Putamen (tissue), 1 donor: ENCODE results near the gene IBTK.
"Not testable (repeated sequence)": the region's sequence is repeated elsewhere in the genome, so short reads cannot be mapped to it uniquely, and the experiment has no call there.

Source experiments
- DNase-seq: peaks from one replicate; pipeline ENCODE4 v3.0.0-alpha.2; 2016; ENCODE audit warnings: low spot score

The IBTK gene

GRCh38 chr6:82246370-82246769, 1.2 kb downstream of the IBTK start:
- no peak for DNase-seq

GRCh38 chr6:82245376-82245775, 2.2 kb downstream of the IBTK start:
- DNase-seq, result no peak

- DNase-seq, result no peak
Observed at GRCh38 chr6:82243884-82244283, 3.7 kb downstream of the IBTK start.

- DNase-seq, result no peak
Observed at GRCh38 chr6:82240186-82240585, 7.4 kb downstream of the IBTK start.

- no peak for DNase-seq
Observed at GRCh38 chr6:82239597-82239996, 7.9 kb downstream of the IBTK start.

- no peak for DNase-seq
Observed at GRCh38 chr6:82237013-82237412, 10.5 kb downstream of the IBTK start.

- no peak for DNase-seq
Observed at GRCh38 chr6:82227770-82228169, 19.8 kb downstream of the IBTK start.

GRCh38 chr6:82220167-82220566, 27.4 kb downstream of the IBTK start:
- no peak for DNase-seq

- DNase-seq, result peak; percentile 34
Observed at GRCh38 chr6:82217018-82217586, 30.4 kb downstream of the IBTK start.

- no peak for DNase-seq
Observed at GRCh38 chr6:82216549-82216948, 31.0 kb downstream of the IBTK start.

- no peak for DNase-seq
Observed at GRCh38 chr6:82211326-82211725, 36.2 kb downstream of the IBTK start.

GRCh38 chr6:82208913-82209312, 38.6 kb downstream of the IBTK start:
- DNase-seq, result no peak

- no peak for DNase-seq
Observed at GRCh38 chr6:82205930-82206392, 41.6 kb downstream of the IBTK start.

- no peak for DNase-seq
Observed at GRCh38 chr6:82204020-82204419, 43.5 kb downstream of the IBTK start.

- no peak for DNase-seq
Observed at GRCh38 chr6:82197784-82198183, 49.8 kb downstream of the IBTK start.

- DNase-seq, result not testable (repeated sequence)
Observed at GRCh38 chr6:82197245-82197644, 50.3 kb downstream of the IBTK start.

GRCh38 chr6:82196161-82196560, 51.4 kb downstream of the IBTK start:
- no peak for DNase-seq

- no peak for DNase-seq
Observed at GRCh38 chr6:82195619-82196018, 51.9 kb downstream of the IBTK start.

- no peak for DNase-seq
Observed at GRCh38 chr6:82185948-82186535, 61.5 kb downstream of the IBTK start.

GRCh38 chr6:82183642-82184282, 63.8 kb downstream of the IBTK start:
- DNase-seq, result no peak

- no peak for DNase-seq
Observed at GRCh38 chr6:82182756-82183155, 64.8 kb downstream of the IBTK start.

- DNase-seq, result no peak
Observed at GRCh38 chr6:82179415-82179814, 68.1 kb downstream of the IBTK start.

GRCh38 chr6:82178759-82179112, 68.8 kb downstream of the IBTK start:
- no peak for DNase-seq
